ENCODE results near the gene STIM2. TPM values are rescaled to one million over a fixed set of nuclear protein-coding genes. Genes with fewer than 3 reads are reported as not detected.

Gene STIM2
- total and polyA plus RNA-seq, 2 donors (not counting 3 experiments of a cell fraction or from before 2014, with no cell fraction given) = 21.0 to 21.2 TPM

GRCh38 chr4:26996745-26997144, 136.1 kb downstream of the STIM2 start:
- CTCF ChIA-PET = interaction anchor here (1.3 kb wide), 1 partner anchor 9 kb away, joined by 7 read pairs; no protein-coding TSS in a partner anchor
- no peak for FAIRE-seq

GRCh38 chr4:26999689-27000088, 139.0 kb downstream of the STIM2 start:
- H3K9ac ChIP-seq (replicated peaks; ENCODE audit: extremely low read depth, insufficient read depth, low read length) = no peak overlapping the region
- H3K4me2 ChIP-seq (ENCODE audit: insufficient read depth, low read length) = no peak overlapping the region
- no peaks in the 10 kb centered on the region for H3K9me3 ChIP-seq (replicated peaks; ENCODE audit: control insufficient read depth, insufficient read depth, low read length)
- H2AFZ ChIP-seq (ENCODE audit: low read depth, low read length) = no peak overlapping the region
- dilution Hi-C loops (cut with MboI; ENCODE audit: extremely low pct_ligation_motif_present, low sequenced_read_pairs) = no loop called here
- DNase-seq (ENCODE audit: low read depth, low spot score) (no peak), FAIRE-seq (no peak)
- ChIA-PET POLR2A (no interaction called here), CTCF (interaction anchor here (1.0 to 1.6 kb wide), 4 partner anchors 8 to 139 kb away, joined by 3 to 4 read pairs (median 4); partner anchors contain the start of gene STIM2)
- H3K79me2 ChIP-seq (ENCODE audit: control insufficient read depth, insufficient read depth, low read length) = no peaks in the 10 kb centered on the region
- intact Hi-C loops (cut with micrococcal nuclease) = no loop called here
- H3K27ac ChIP-seq (ENCODE audit: insufficient read depth, low read depth, low read length) = no peak overlapping the region
- TF ChIP-seq GATA2 (IDR thresholded peaks at IDR 0.05; ENCODE audit: insufficient read depth, insufficient read length, low read depth, low read length) = no peak
- no peak for TF ChIP-seq EZH2 (IDR thresholded peaks at IDR 0.05; ENCODE audit: borderline replicate concordance, low read depth, low read length, severe bottlenecking)
- no peak for TF ChIP-seq JUN (IDR thresholded peaks at IDR 0.05; ENCODE audit: borderline replicate concordance, insufficient read depth, insufficient read length, low read depth)
- no peak for TF ChIP-seq MAX (IDR thresholded peaks at IDR 0.05; ENCODE audit: insufficient read depth, insufficient read length)
- TF ChIP-seq POLR2A (IDR thresholded peaks at IDR 0.05; ENCODE audit: low read depth, low read length) = no peak
- no peak for TF ChIP-seq FOS (IDR thresholded peaks at IDR 0.05; ENCODE audit: borderline replicate concordance, insufficient read depth, low read length)
- no peak for TF ChIP-seq POLR2AphosphoS5 (IDR thresholded peaks at IDR 0.05; ENCODE audit: insufficient read depth, low read depth, low read length)
- TF ChIP-seq MYC (IDR thresholded peaks at IDR 0.05; ENCODE audit: low read depth, low read length) = no peak
- TF ChIP-seq CTCF (IDR thresholded peaks at IDR 0.05; ENCODE audit: extremely low read depth in 1 of 2, insufficient read depth in 1 of 2, low read depth in 1 of 2, low read length in 2 of 2) = no peak
- no peaks in the 10 kb centered on the region for H3K9me1 ChIP-seq (replicated peaks; ENCODE audit: control insufficient read depth, extremely low read depth, insufficient read depth, low read length)
- no TSS peak for BruUV-seq (replicated peaks)
- no peak overlapping the region for H3K4me3 ChIP-seq (replicated peaks in 1 of 3; ENCODE audit: insufficient read depth in 1 of 3, low read depth in 1 of 3, low read length in 3 of 3)
- H3K4me1 ChIP-seq (ENCODE audit: control insufficient read depth, extremely low read depth, insufficient read depth, low read length) = peaks cover under 1% of the 10 kb centered on the region
- no peaks in the 10 kb centered on the region for H4K20me1 ChIP-seq (replicated peaks; ENCODE audit: control insufficient read depth, extremely low read depth, insufficient read depth, low read length)
- H3K36me3 ChIP-seq (ENCODE audit: control insufficient read depth in 2 of 2, extremely low read depth in 1 of 2, insufficient read depth in 2 of 2, low read length in 2 of 2) = no peaks in the 10 kb centered on the region
- no peaks in the 10 kb centered on the region for H3K27me3 ChIP-seq (ENCODE audit: control insufficient read depth in 2 of 2, insufficient read depth in 2 of 2, low read length in 2 of 2)

More at GRCh38 chr4:26996745-26997144, 136.1 kb downstream of the STIM2 start:
- Histone ChIP-seq H4K20me1 (replicated peaks; ENCODE audit: control insufficient read depth, extremely low read depth, insufficient read depth, low read length) (no peaks in the 10 kb centered on the region), H3K27me3 (ENCODE audit: control insufficient read depth in 2 of 2, insufficient read depth in 2 of 2, low read length in 2 of 2) (no peaks in the 10 kb centered on the region), H3K4me1 (ENCODE audit: control insufficient read depth, extremely low read depth, insufficient read depth, low read length) (no peaks in the 10 kb centered on the region), H3K9ac (replicated peaks; ENCODE audit: extremely low read depth, insufficient read depth, low read length) (no peak overlapping the region), H3K79me2 (ENCODE audit: control insufficient read depth, insufficient read depth, low read length) (no peaks in the 10 kb centered on the region), H3K4me3 (replicated peaks in 1 of 3; ENCODE audit: insufficient read depth in 1 of 3, low read depth in 1 of 3, low read length in 3 of 3) (no peak overlapping the region), H3K27ac (ENCODE audit: insufficient read depth, low read depth, low read length) (no peak overlapping the region), H2AFZ (ENCODE audit: low read depth, low read length) (no peak overlapping the region), H3K9me1 (replicated peaks; ENCODE audit: control insufficient read depth, extremely low read depth, insufficient read depth, low read length) (no peaks in the 10 kb centered on the region), H3K36me3 (ENCODE audit: control insufficient read depth in 2 of 2, extremely low read depth in 1 of 2, insufficient read depth in 2 of 2, low read length in 2 of 2) (no peaks in the 10 kb centered on the region), H3K4me2 (ENCODE audit: insufficient read depth, low read length) (no peak overlapping the region), H3K9me3 (replicated peaks; ENCODE audit: control insufficient read depth, insufficient read depth, low read length) (no peaks in the 10 kb centered on the region)
- POLR2A ChIA-PET = no interaction called here
- TF ChIP-seq POLR2AphosphoS5 (IDR thresholded peaks at IDR 0.05; ENCODE audit: insufficient read depth, low read depth, low read length) = no peak
- intact Hi-C loops (cut with micrococcal nuclease) = no loop called here
- BruUV-seq (replicated peaks) = no TSS peak
- dilution Hi-C loops (cut with MboI; ENCODE audit: extremely low pct_ligation_motif_present, low sequenced_read_pairs) = no loop called here
- no peak for DNase-seq (ENCODE audit: low read depth, low spot score)

All from endothelial cell of umbilical vein (primary cell).